ENCODE results near the gene EPYC.

- TF ChIP-seq CTCF (IDR thresholded peaks at IDR 0.05) (no peak), POLR2A (IDR thresholded peaks at IDR 0.05) (no peak)
Measured at GRCh38 chr12:91007531-91008290, 2.9 kb upstream of the EPYC start.
